ENCODE data around the gene ZCCHC18. TPM values are rescaled to one million over a fixed set of nuclear protein-coding genes. Genes with fewer than 3 reads are reported as not detected.

The ZCCHC18 gene
- total RNA-seq, 4 donors from 2014 or later, result 0.95 TPM; not detected in 3

DNA sequence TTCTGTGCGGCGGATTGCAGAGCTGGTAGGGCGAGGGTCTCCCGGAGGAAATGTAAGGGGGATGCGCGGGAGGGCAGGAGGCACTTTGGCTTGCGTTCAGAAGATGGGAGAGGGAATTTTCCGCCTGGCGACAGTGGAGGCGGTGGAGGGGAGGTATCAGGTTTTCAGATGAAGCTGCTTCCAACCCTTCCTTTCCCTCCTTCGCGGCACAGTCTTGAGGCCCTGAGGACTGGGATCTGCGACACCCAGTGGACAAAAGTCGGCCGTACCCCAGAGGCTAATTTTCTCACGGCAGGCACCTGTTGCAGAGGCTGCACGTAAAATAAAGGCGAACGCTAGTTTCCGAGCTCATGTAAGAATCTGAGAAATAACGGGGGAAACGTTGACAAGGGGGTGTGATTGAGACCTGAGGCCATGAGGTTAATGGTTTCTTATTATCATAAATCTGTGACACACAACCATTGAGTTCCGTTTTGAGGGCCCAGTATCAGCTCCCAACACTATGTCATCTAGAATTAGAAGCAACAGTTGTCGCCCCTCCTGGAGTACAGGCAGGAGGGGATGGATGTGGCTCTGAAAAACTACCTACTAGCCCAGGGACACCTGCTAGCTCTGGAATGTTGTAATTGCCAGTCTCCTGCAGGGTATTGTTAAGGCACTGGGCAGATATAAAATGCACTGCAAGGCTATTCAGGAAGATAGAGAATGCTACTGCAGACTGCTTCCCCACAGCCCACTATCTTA, 1.1 kb downstream of the ZCCHC18 start:
- intact Hi-C loops (cut with DNase I; ENCODE audit: low total_unique reads) (no loop called here), in situ Hi-C loops (cut with MboI; ENCODE audit: low pct_ligation_motif_present in 1 of 4, low pct_unique_long_range_greater_than_20kb in 1 of 4, low sequenced_read_pairs in 3 of 4) (no loop called here)
- H3K27ac ChIP-seq, result peak overlapping the region; percentile 31 to 80 (median 77)
- no peaks in the 10 kb centered on the region for H3K9me3 ChIP-seq
- no peaks in the 10 kb centered on the region for H3K36me3 ChIP-seq
- H3K4me1 ChIP-seq, result peaks cover 0 to 3% (median 0%) of the 10 kb centered on the region in 4 donors
- peaks cover 4% of the 10 kb centered on the region for H3K27me3 ChIP-seq
- 36% methylated on average over 24 of the region's 24 CpGs; no CpG with 5 or more reads in 1 of the 2 donors for WGBS, 2 donors (ENCODE audit: low coverage in 1 of 2)
- TF ChIP-seq EP300 (IDR thresholded peaks at IDR 0.05; ENCODE audit: low read depth) (no peak), POLR2AphosphoS5 (IDR thresholded peaks at IDR 0.05) (no peak), POLR2A (IDR thresholded peaks at IDR 0.05) (no peak)
- TF ChIP-seq, protein P1, sequence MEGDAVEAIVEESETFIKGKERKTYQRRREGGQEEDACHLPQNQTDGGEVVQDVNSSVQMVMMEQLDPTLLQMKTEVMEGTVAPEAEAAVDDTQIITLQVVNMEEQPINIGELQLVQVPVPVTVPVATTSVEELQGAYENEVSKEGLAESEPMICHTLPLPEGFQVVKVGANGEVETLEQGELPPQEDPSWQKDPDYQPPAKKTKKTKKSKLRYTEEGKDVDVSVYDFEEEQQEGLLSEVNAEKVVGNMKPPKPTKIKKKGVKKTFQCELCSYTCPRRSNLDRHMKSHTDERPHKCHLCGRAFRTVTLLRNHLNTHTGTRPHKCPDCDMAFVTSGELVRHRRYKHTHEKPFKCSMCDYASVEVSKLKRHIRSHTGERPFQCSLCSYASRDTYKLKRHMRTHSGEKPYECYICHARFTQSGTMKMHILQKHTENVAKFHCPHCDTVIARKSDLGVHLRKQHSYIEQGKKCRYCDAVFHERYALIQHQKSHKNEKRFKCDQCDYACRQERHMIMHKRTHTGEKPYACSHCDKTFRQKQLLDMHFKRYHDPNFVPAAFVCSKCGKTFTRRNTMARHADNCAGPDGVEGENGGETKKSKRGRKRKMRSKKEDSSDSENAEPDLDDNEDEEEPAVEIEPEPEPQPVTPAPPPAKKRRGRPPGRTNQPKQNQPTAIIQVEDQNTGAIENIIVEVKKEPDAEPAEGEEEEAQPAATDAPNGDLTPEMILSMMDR (IDR thresholded peaks at IDR 0.05), result peak in 4 of 5 experiments; percentile 32 to 44 (median 36)
- peak overlapping the region in 3 of 4 donors; percentile 40 to 66 (median 46) for H3K4me3 ChIP-seq
- DNase-seq, result peak; percentile 53

DNA sequence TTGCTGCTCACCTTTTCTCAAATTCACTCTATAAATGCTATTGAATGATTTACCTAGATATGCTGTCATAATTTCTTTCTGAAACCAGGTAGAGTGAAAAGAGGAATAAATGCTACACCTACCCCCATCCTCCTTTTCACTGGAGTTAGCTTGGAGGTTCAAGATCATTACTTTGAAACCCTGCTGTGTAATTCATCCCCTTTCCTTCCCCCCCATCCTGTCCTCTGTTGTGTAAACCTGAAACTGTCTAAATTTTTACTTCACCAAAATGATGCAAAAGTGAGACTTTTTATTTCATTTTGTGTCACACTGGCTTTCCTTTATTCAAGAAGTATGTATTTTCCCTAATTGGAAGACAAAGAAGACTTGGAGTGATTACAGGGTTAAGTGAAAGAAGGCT, 5.4 kb downstream of the ZCCHC18 start:
- no peak overlapping the region for H3K27ac ChIP-seq
- H3K4me3 ChIP-seq, result no peak overlapping the region
- no peaks in the 10 kb centered on the region for H3K36me3 ChIP-seq
- no peak for DNase-seq
- peaks cover 0 to 3% (median 0%) of the 10 kb centered on the region in 4 donors for H3K4me1 ChIP-seq
- no peaks in the 10 kb centered on the region for H3K9me3 ChIP-seq
- in situ Hi-C loops (cut with MboI; ENCODE audit: low pct_ligation_motif_present in 1 of 4, low pct_unique_long_range_greater_than_20kb in 1 of 4, low sequenced_read_pairs in 3 of 4) (no loop called here), intact Hi-C loops (cut with DNase I; ENCODE audit: low total_unique reads) (no loop called here)
- no peak for TF ChIP-seq POLR2A (IDR thresholded peaks at IDR 0.05)
- TF ChIP-seq, protein P1 (IDR thresholded peaks at IDR 0.05), result no peak
- TF ChIP-seq EP300 (IDR thresholded peaks at IDR 0.05; ENCODE audit: low read depth), result no peak
- no peak for TF ChIP-seq POLR2AphosphoS5 (IDR thresholded peaks at IDR 0.05)
- no peaks in the 10 kb centered on the region for H3K27me3 ChIP-seq

DNA sequence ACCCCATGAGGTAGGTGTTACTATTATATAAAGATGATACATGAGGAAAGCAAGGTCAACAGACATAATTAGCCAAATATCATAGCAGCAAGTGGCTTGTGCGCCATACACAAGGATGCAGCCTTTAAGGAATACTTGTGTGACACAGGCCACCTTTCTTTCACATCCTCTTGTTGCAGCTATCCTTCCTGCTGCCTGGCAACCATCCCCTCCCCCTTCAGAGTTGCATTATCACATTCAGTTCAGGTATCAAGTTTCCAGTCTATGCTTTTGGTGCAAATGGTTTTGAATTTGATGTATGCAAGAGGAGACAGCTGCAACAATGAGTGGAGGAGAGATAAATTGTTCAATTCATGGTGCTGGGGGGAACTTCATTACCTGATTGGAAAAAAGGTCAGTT, 6.4 kb downstream of the ZCCHC18 start:
- Histone ChIP-seq H3K27ac (no peak overlapping the region), H3K9me3 (no peaks in the 10 kb centered on the region), H3K4me1 (no peaks in the 10 kb centered on the region), H3K4me3 (no peak overlapping the region), H3K36me3 (no peaks in the 10 kb centered on the region), H3K27me3 (no peaks in the 10 kb centered on the region)
- intact Hi-C loops (cut with DNase I; ENCODE audit: low total_unique reads), result no loop called here
- TF ChIP-seq EP300 (IDR thresholded peaks at IDR 0.05; ENCODE audit: low read depth), result no peak
- TF ChIP-seq, protein P1 (IDR thresholded peaks at IDR 0.05), result no peak
- no peak for TF ChIP-seq POLR2A (IDR thresholded peaks at IDR 0.05)
- TF ChIP-seq POLR2AphosphoS5 (IDR thresholded peaks at IDR 0.05), result no peak
- in situ Hi-C loops (cut with MboI; ENCODE audit: low pct_ligation_motif_present in 1 of 4, low pct_unique_long_range_greater_than_20kb in 1 of 4, low sequenced_read_pairs in 3 of 4), result no loop called here
- DNase-seq, result no peak
- WGBS, 2 donors (ENCODE audit: low coverage in 1 of 2), result 90% methylated on average over 1 of the region's 1 CpG; no CpG with 5 or more reads in 1 of the 2 donors

DNA sequence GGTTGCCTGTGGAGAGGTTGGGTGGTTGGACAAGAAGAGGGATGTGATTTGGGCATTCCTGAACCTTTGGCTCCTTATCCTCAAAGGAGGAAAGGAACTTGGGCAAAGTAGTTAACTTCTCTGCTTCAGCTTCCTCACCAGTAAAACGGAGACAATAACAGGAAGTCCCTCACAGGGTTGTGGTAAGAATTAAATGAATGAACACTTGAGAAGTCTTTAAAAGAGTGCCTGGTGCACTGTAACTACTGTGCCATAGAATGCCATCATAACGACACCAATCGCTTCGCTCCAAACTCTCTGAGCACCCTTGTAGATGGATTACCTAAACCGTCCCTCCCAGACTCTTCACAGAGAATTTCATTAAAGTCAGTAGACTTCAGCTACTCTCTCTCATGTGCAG, 10.5 kb downstream of the ZCCHC18 start:
- no peaks in the 10 kb centered on the region for H3K9me3 ChIP-seq
- no peaks in the 10 kb centered on the region for H3K27me3 ChIP-seq
- no peaks in the 10 kb centered on the region for H3K4me1 ChIP-seq
- WGBS, 2 donors (ENCODE audit: low coverage in 1 of 2), result 65% methylated on average over 5 of the region's 5 CpGs; no CpG with 5 or more reads in 1 of the 2 donors
- H3K4me3 ChIP-seq, result no peak overlapping the region
- intact Hi-C loops (cut with DNase I; ENCODE audit: low total_unique reads) (no loop called here), in situ Hi-C loops (cut with MboI; ENCODE audit: low pct_ligation_motif_present in 1 of 4, low pct_unique_long_range_greater_than_20kb in 1 of 4, low sequenced_read_pairs in 3 of 4) (no loop called here)
- DNase-seq, result no peak
- no peak for TF ChIP-seq EP300 (IDR thresholded peaks at IDR 0.05; ENCODE audit: low read depth)
- no peak for TF ChIP-seq POLR2AphosphoS5 (IDR thresholded peaks at IDR 0.05)
- no peak for TF ChIP-seq POLR2A (IDR thresholded peaks at IDR 0.05)
- TF ChIP-seq, protein P1 (IDR thresholded peaks at IDR 0.05), result no peak
- no peak overlapping the region for H3K27ac ChIP-seq
- H3K36me3 ChIP-seq, result no peaks in the 10 kb centered on the region
